Measurements from ENCODE around the gene GABRR3. TPM values are rescaled to one million over a fixed set of nuclear protein-coding genes. Genes with fewer than 3 reads are reported as not detected.

GABRR3 gene
- not detected in 2 replicates for total RNA-seq (2021)
- not detected for Bru-seq, nascent RNA
- not detected for BruChase-seq, experiment 1, labeled RNA remaining after a 2-hour chase
- not detected for BruChase-seq, experiment 2, labeled RNA remaining after a 6-hour chase
- long read RNA-seq, result 0 reads

GRCh38 chr3:98035208-98035607, at the start of gene GABRR3:
Gene GABRR3 (minus strand): TSS chr3:98035315. CDS start chr3:98034987, 328 bp downstream.
- no peaks in the 10 kb centered on the region for H3K36me3 ChIP-seq (ENCODE audit: insufficient read depth, low read length, poor library complexity, severe bottlenecking)
- intact Hi-C loops (cut with micrococcal nuclease; ENCODE audit: unreplicated experiment), result loop anchor here (10.0 kb wide), 1 partner anchor 780 kb away; no protein-coding TSS in a partner anchor
- H3K27me3 ChIP-seq (replicated peaks; ENCODE audit: insufficient read depth, low read depth, low read length, poor library complexity), result peaks cover 35% of the 10 kb centered on the region
- no peaks in the 10 kb centered on the region for H3K9me3 ChIP-seq (ENCODE audit: low read depth, low read length, poor library complexity, severe bottlenecking)
- ChIA-PET CTCF (no interaction called here), POLR2A (ENCODE audit: low non-redundant PET) (no interaction called here)
- DNase-seq (ENCODE audit: low spot score), result no peak
- H3K4me1 ChIP-seq (ENCODE audit: insufficient read depth, low read length, poor library complexity, severe bottlenecking), result no peaks in the 10 kb centered on the region
- BruUV-seq (replicated peaks), result no TSS peak
- TF ChIP-seq EZH2 (IDR thresholded peaks at IDR 0.05; ENCODE audit: borderline replicate concordance, low read depth, low read length, poor library complexity, severe bottlenecking) (no peak), CTCF (conservative IDR thresholded peaks at IDR 0.05; ENCODE audit: low read depth, low read length) (no peak)
- H3K4me3 ChIP-seq (ENCODE audit: low read depth, low read length, poor library complexity, severe bottlenecking), result no peak within 1 kb of the TSS
- H3K27ac ChIP-seq (ENCODE audit: low read depth, low read length, poor library complexity, severe bottlenecking), result no peak within 1 kb of the TSS

- CTCF ChIA-PET, result no interaction called here
- no peaks in the 10 kb centered on the region for H3K9me3 ChIP-seq (ENCODE audit: low read depth, low read length, poor library complexity, severe bottlenecking)
- H3K36me3 ChIP-seq (ENCODE audit: insufficient read depth, low read length, poor library complexity, severe bottlenecking), result no peaks in the 10 kb centered on the region
- POLR2A ChIA-PET (ENCODE audit: low non-redundant PET), result no interaction called here
- H3K27ac ChIP-seq (ENCODE audit: low read depth, low read length, poor library complexity, severe bottlenecking), result no peak overlapping the region
- H3K4me1 ChIP-seq (ENCODE audit: insufficient read depth, low read length, poor library complexity, severe bottlenecking), result no peaks in the 10 kb centered on the region
- peaks cover 5% of the 10 kb centered on the region for H3K27me3 ChIP-seq (replicated peaks; ENCODE audit: insufficient read depth, low read depth, low read length, poor library complexity)
- intact Hi-C loops (cut with micrococcal nuclease; ENCODE audit: unreplicated experiment), result no loop called here
- TF ChIP-seq CTCF (conservative IDR thresholded peaks at IDR 0.05; ENCODE audit: low read depth, low read length) (no peak), EZH2 (IDR thresholded peaks at IDR 0.05; ENCODE audit: borderline replicate concordance, low read depth, low read length, poor library complexity, severe bottlenecking) (no peak)
- DNase-seq (ENCODE audit: low spot score), result no peak
- BruUV-seq (replicated peaks), result no TSS peak
- no peak overlapping the region for H3K4me3 ChIP-seq (ENCODE audit: low read depth, low read length, poor library complexity, severe bottlenecking)
Measured at GRCh38 chr3:98073486-98073885, 38.4 kb upstream of the GABRR3 start.

GRCh38 chr3:98070840-98071239, 35.7 kb upstream of the GABRR3 start:
- POLR2A ChIA-PET (ENCODE audit: low non-redundant PET), result no interaction called here
- Histone ChIP-seq H3K27ac (ENCODE audit: low read depth, low read length, poor library complexity, severe bottlenecking) (no peak overlapping the region), H3K9me3 (ENCODE audit: low read depth, low read length, poor library complexity, severe bottlenecking) (no peaks in the 10 kb centered on the region), H3K4me3 (ENCODE audit: low read depth, low read length, poor library complexity, severe bottlenecking) (no peak overlapping the region), H3K4me1 (ENCODE audit: insufficient read depth, low read length, poor library complexity, severe bottlenecking) (no peaks in the 10 kb centered on the region), H3K27me3 (replicated peaks; ENCODE audit: insufficient read depth, low read depth, low read length, poor library complexity) (peaks cover 7% of the 10 kb centered on the region), H3K36me3 (ENCODE audit: insufficient read depth, low read length, poor library complexity, severe bottlenecking) (no peaks in the 10 kb centered on the region)
- DNase-seq (ENCODE audit: low spot score), result no peak
- TF ChIP-seq CTCF (conservative IDR thresholded peaks at IDR 0.05; ENCODE audit: low read depth, low read length) (no peak), EZH2 (IDR thresholded peaks at IDR 0.05; ENCODE audit: borderline replicate concordance, low read depth, low read length, poor library complexity, severe bottlenecking) (no peak)
- CTCF ChIA-PET, result no interaction called here
- no TSS peak for BruUV-seq (replicated peaks)
- intact Hi-C loops (cut with micrococcal nuclease; ENCODE audit: unreplicated experiment), result no loop called here
